Epithelial cell of prostate (primary cell): ENCODE results near the gene GABBR1.

Source experiments
- DNase-seq: peaks from one replicate; pipeline ENCODE4 v3.0.0-alpha.2; 2011; ENCODE audit warnings: low read depth, low spot score
- H3K27ac ChIP-seq: fragments of 450-650 bp; 2 replicates; pipeline ENCODE4 v1.5.1; 2017; ENCODE audit warnings: mild to moderate bottlenecking

The GABBR1 gene

GRCh38 chr6:29655658-29656057 is 22.7 kb upstream of the GABBR1 start:
- DNase-seq = no peak
- no peak overlapping the region for H3K27ac ChIP-seq

GRCh38 chr6:29653452-29654038 is 20.6 kb upstream of the GABBR1 start:
- no peak for DNase-seq
- no peak overlapping the region for H3K27ac ChIP-seq

- no peak overlapping the region for H3K27ac ChIP-seq
- DNase-seq = no peak
These were observed 19.2 kb upstream of the GABBR1 start for GRCh38 chr6:29652198-29652584.

GRCh38 chr6:29651413-29652197 is 18.6 kb upstream of the GABBR1 start:
- no peak for DNase-seq

GRCh38 chr6:29649701-29650673 is 17.0 kb upstream of the GABBR1 start:
- H3K27ac ChIP-seq = peak overlapping the region; percentile 48
- DNase-seq = peak; percentile 74

More at GRCh38 chr6:29651413-29652197, 18.6 kb upstream of the GABBR1 start:
- no peak overlapping the region for H3K27ac ChIP-seq

- DNase-seq = no peak
These were observed 15.1 kb upstream of the GABBR1 start for GRCh38 chr6:29647927-29648642.

GRCh38 chr6:29641430-29642148 is 8.6 kb upstream of the GABBR1 start:
- no peak for DNase-seq
- H3K27ac ChIP-seq = peak overlapping the region; percentile 57

More at GRCh38 chr6:29647927-29648642, 15.1 kb upstream of the GABBR1 start:
- H3K27ac ChIP-seq = no peak overlapping the region

- DNase-seq = no peak
- H3K27ac ChIP-seq = no peak overlapping the region
These were observed 4.3 kb upstream of the GABBR1 start for GRCh38 chr6:29637247-29637646.

- peak overlapping the region; percentile 50 for H3K27ac ChIP-seq
- no peak for DNase-seq
These were observed 537 bp upstream of the GABBR1 start for GRCh38 chr6:29633534-29633905.

- DNase-seq = no peak
- H3K27ac ChIP-seq = peak overlapping the region; percentile 50
These were observed 887 bp downstream of the GABBR1 start for GRCh38 chr6:29631860-29632731.

- H3K27ac ChIP-seq = no peak overlapping the region
- DNase-seq = no peak
These were observed 1.7 kb downstream of the GABBR1 start for GRCh38 chr6:29631209-29631810.

- no peak overlapping the region for H3K27ac ChIP-seq
- no peak for DNase-seq
These were observed 2.7 kb downstream of the GABBR1 start for GRCh38 chr6:29630315-29630714.

GRCh38 chr6:29629571-29629970 is 3.4 kb downstream of the GABBR1 start:
- H3K27ac ChIP-seq = no peak overlapping the region
- no peak for DNase-seq

- no peak for DNase-seq
- H3K27ac ChIP-seq = no peak overlapping the region
These were observed 4.3 kb downstream of the GABBR1 start for GRCh38 chr6:29628419-29629281.

GRCh38 chr6:29627755-29628418 is 5.1 kb downstream of the GABBR1 start:
- no peak overlapping the region for H3K27ac ChIP-seq

GRCh38 chr6:29626948-29627754 is 5.8 kb downstream of the GABBR1 start:
- H3K27ac ChIP-seq = no peak overlapping the region

More at GRCh38 chr6:29627755-29628418, 5.1 kb downstream of the GABBR1 start:
- DNase-seq = no peak

More at GRCh38 chr6:29626948-29627754, 5.8 kb downstream of the GABBR1 start:
- no peak for DNase-seq
